ENCODE results near the gene HIPK4.
"Not testable (repeated sequence)": the region's sequence is repeated elsewhere in the genome, so short reads cannot be mapped to it uniquely, and the experiment has no call there.

HIPK4 gene

GRCh38 chr19:40394816-40395210, 4.8 kb upstream of the HIPK4 start:
- DNase-seq (ENCODE audit: low spot score) (no peak), FAIRE-seq (no peak)

GRCh38 chr19:40393894-40394815, 4.2 kb upstream of the HIPK4 start:
- FAIRE-seq (no peak), DNase-seq (ENCODE audit: low spot score) (no peak)

GRCh38 chr19:40392894-40393517, 3.0 kb upstream of the HIPK4 start:
- no peak for FAIRE-seq
- DNase-seq (ENCODE audit: low spot score) = no peak

GRCh38 chr19:40392123-40392522, 2.1 kb upstream of the HIPK4 start:
- FAIRE-seq (no peak), DNase-seq (ENCODE audit: low spot score) (no peak)

GRCh38 chr19:40389404-40390083, 437 bp downstream of the HIPK4 start:
- no peak for DNase-seq (ENCODE audit: low spot score)
- FAIRE-seq = no peak

GRCh38 chr19:40388481-40388880, 1.5 kb downstream of the HIPK4 start:
- no peak for DNase-seq (ENCODE audit: low spot score)
- no peak for FAIRE-seq

GRCh38 chr19:40387155-40387554, 2.8 kb downstream of the HIPK4 start:
- no peak for DNase-seq (ENCODE audit: low spot score)
- FAIRE-seq = no peak

- FAIRE-seq = no peak
- no peak for DNase-seq (ENCODE audit: low spot score)
Measured at GRCh38 chr19:40383668-40384248, 6.2 kb downstream of the HIPK4 start.

GRCh38 chr19:40381321-40381720, 8.7 kb downstream of the HIPK4 start:
- no peak for DNase-seq (ENCODE audit: low spot score)
- no peak for FAIRE-seq

GRCh38 chr19:40380199-40381037, 9.6 kb downstream of the HIPK4 start:
- FAIRE-seq (no peak), DNase-seq (ENCODE audit: low spot score) (no peak)

- no peak for DNase-seq (ENCODE audit: low spot score)
- no peak for FAIRE-seq
Measured at GRCh38 chr19:40379446-40380198, 10.4 kb downstream of the HIPK4 start.

- DNase-seq (ENCODE audit: low spot score) = no peak
- no peak for FAIRE-seq
Measured at GRCh38 chr19:40378509-40378908, 11.5 kb downstream of the HIPK4 start.

- FAIRE-seq = no peak
- no peak for DNase-seq (ENCODE audit: low spot score)
Measured at GRCh38 chr19:40377876-40378385, 12.1 kb downstream of the HIPK4 start.

GRCh38 chr19:40376286-40376862, 13.6 kb downstream of the HIPK4 start:
- FAIRE-seq (no peak), DNase-seq (ENCODE audit: low spot score) (no peak)

GRCh38 chr19:40374084-40374483, 15.9 kb downstream of the HIPK4 start:
- no peak for DNase-seq (ENCODE audit: low spot score)
- FAIRE-seq = no peak

GRCh38 chr19:40371802-40372122, 18.2 kb downstream of the HIPK4 start:
- no peak for FAIRE-seq

GRCh38 chr19:40370997-40371801, 18.8 kb downstream of the HIPK4 start:
- no peak for FAIRE-seq
- DNase-seq (ENCODE audit: low spot score) = no peak

More at GRCh38 chr19:40371802-40372122, 18.2 kb downstream of the HIPK4 start:
- DNase-seq (ENCODE audit: low spot score) = no peak

- DNase-seq (ENCODE audit: low spot score); FAIRE-seq: not testable (repeated sequence)
Measured at GRCh38 chr19:40370253-40370652, 19.7 kb downstream of the HIPK4 start.

- FAIRE-seq = no peak
Measured at GRCh38 chr19:40369797-40370196, 20.2 kb downstream of the HIPK4 start.

More at GRCh38 chr19:40369797-40370196, 20.2 kb downstream of the HIPK4 start:
- DNase-seq (ENCODE audit: low spot score) = no peak
